Uterus (tissue), 4 donors: Measurements from ENCODE around the gene KSR2. TPM values are rescaled to one million over a fixed set of nuclear protein-coding genes. Genes with fewer than 3 reads are reported as not detected.

ENCODE experiments used
- DNase-seq, 2 donors: peaks; one replicate each; pipeline ENCODE4 v3.0.0-alpha.2; 2019 to 2020
- H3K27ac ChIP-seq, 2 donors: fragments of 200-600 bp; sonication (generic); 1 replicate in 1 of 2; 2 replicates in 1 of 2; pipeline ENCODE4 v1.5.1; 2016 to 2018
- H3K27me3 ChIP-seq, 2 donors: fragments of 200-600 bp; sonication (generic); one replicate each; pipeline ENCODE4 v1.5.1; 2018 to 2019; ENCODE audit warnings: control low read depth in 1 of 2
- H3K36me3 ChIP-seq, 2 donors: fragments of 200-600 bp; sonication (generic); one replicate each; pipeline ENCODE4 v1.5.1; 2019; ENCODE audit warnings: control low read depth in 1 of 2
- H3K4me1 ChIP-seq, 2 donors: fragments of 200-600 bp; sonication (generic); one replicate each; pipeline ENCODE4 v1.5.1; 2018 to 2019; ENCODE audit warnings: control low read depth in 1 of 2
- H3K4me3 ChIP-seq, 2 donors: fragments of 200-600 bp; sonication (generic); 1 replicate in 1 of 2; 2 replicates in 1 of 2; pipeline ENCODE4 v1.5.1; 2018 to 2019; ENCODE audit warnings: mild to moderate bottlenecking in 1 of 2
- H3K9me3 ChIP-seq, 2 donors: fragments of 200-600 bp; sonication (generic); one replicate each; pipeline ENCODE4 v1.5.1; 2019; ENCODE audit warnings: control low read depth in 1 of 2
- POLR2A ChIP-seq, 2 donors: fragments of 450-650 bp; IDR thresholded peaks; one replicate each; pipeline ENCODE4 v1.6.1; 2016; ENCODE audit warnings: antibody characterized with exemption in 2 of 2, mild to moderate bottlenecking in 1 of 2, moderate library complexity in 1 of 2
- intact Hi-C: fragments of 100-400 bp; cut with DNase I; formaldehyde crosslinking; loops from one replicate; pipeline ENCODE4 v1.15.1; 2023; ENCODE audit warnings: low total_unique reads
- total RNA-seq, 4 donors: library from RNA; depleted of rRNA in 3 of 4; stranded (reverse); fragments of >200 nt in 3 of 4; gene quantifications; one replicate each; pipeline versions ENCODE4 v1.1.0 to v1.2.4, GENCODE V29; 2014 to 2023
- TF ChIP-seq, protein P1 (sequence below), 4 experiments: fragments of 200-600 bp in 2 of 4; fragments of 450-650 bp in 2 of 4; sonication (generic) in 2 of 4; IDR thresholded peaks; one replicate each; pipeline ENCODE4 v1.5.1; 2016 to 2019; ENCODE audit warnings: antibody characterized with exemption in 4 of 4, mild to moderate bottlenecking in 2 of 4, moderate library complexity in 1 of 4
- donor health status: DM: yes; HTN: yes; CAD: no.

Gene KSR2
- total RNA-seq, 4 donors from 2014 or later: 0.03 to 0.28 TPM; not detected in 2

DNA sequence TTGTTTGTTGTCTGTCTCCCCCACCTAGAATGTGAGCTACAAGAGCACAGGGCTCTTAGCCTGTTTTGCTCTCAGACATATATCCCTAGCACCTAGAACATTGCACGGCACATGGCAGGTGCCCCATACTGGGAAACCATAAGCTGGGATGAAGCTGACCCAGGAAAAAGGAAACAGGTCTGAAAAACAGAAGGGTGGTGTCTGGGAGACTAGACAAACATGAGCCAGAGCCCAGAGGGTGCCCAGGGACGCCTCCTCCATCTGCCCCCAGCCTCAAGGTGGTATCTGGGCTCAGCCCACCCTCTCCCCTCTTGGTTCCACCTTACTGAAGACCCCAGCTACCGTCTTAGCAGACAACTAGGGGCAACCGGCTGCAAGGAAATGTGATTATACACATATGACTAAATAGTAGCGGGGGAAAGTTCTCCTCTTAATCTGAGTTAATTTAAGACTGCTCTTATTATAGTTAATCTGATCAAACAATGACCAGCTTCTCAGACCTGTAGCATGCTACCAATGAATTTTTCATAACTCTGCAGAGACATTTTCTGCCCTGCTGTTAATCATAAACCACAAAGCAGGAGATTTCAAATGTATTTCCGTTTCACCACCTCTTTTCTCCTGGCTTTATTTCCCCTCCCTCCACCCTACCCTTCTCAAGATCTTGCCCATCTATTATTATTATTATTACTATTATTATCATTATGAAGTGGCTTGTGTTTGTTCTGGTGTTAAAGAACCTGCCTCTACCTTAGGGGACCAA lies 31.9 kb downstream of the KSR2 start:
- Histone ChIP-seq H3K27ac (no peak overlapping the region), H3K9me3 (no peaks in the 10 kb centered on the region), H3K4me1 (no peaks in the 10 kb centered on the region), H3K4me3 (no peak overlapping the region), H3K27me3 (no peaks in the 10 kb centered on the region), H3K36me3 (no peaks in the 10 kb centered on the region)
- DNase-seq: no peak
- intact Hi-C loops: no loop called here
- TF ChIP-seq, protein P1, sequence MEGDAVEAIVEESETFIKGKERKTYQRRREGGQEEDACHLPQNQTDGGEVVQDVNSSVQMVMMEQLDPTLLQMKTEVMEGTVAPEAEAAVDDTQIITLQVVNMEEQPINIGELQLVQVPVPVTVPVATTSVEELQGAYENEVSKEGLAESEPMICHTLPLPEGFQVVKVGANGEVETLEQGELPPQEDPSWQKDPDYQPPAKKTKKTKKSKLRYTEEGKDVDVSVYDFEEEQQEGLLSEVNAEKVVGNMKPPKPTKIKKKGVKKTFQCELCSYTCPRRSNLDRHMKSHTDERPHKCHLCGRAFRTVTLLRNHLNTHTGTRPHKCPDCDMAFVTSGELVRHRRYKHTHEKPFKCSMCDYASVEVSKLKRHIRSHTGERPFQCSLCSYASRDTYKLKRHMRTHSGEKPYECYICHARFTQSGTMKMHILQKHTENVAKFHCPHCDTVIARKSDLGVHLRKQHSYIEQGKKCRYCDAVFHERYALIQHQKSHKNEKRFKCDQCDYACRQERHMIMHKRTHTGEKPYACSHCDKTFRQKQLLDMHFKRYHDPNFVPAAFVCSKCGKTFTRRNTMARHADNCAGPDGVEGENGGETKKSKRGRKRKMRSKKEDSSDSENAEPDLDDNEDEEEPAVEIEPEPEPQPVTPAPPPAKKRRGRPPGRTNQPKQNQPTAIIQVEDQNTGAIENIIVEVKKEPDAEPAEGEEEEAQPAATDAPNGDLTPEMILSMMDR (IDR thresholded peaks at IDR 0.05): no peak

DNA sequence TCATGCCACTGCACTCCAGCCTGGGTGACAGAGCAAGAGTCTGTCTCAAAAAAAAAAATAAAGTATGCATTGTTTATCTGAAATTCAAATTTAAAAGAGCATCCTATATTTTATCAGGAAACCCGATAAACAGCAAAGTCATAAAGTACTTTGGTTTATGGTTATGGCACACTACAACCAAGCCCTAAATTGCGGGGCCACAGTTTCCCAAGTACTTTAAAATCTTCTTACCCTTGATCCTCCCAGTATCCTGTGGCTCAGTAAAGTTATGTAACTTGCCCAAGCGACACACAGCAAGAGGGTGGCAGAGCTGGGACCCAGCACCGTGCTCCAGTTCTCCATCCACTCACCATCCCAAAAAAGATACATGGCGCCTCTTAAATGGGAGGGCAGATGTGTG lies 35.2 kb downstream of the KSR2 start:
- H3K4me3 ChIP-seq: no peak overlapping the region
- no peak overlapping the region for H3K27ac ChIP-seq
- intact Hi-C loops: no loop called here
- H3K36me3 ChIP-seq: no peaks in the 10 kb centered on the region
- H3K9me3 ChIP-seq: no peaks in the 10 kb centered on the region
- H3K4me1 ChIP-seq: no peaks in the 10 kb centered on the region
- no peaks in the 10 kb centered on the region for H3K27me3 ChIP-seq
- no peak for DNase-seq
- TF ChIP-seq POLR2A (IDR thresholded peaks at IDR 0.05): no peak
- TF ChIP-seq, protein P1 (IDR thresholded peaks at IDR 0.05): no peak

- Histone ChIP-seq H3K4me1 (no peaks in the 10 kb centered on the region), H3K9me3 (no peaks in the 10 kb centered on the region), H3K27me3 (no peaks in the 10 kb centered on the region), H3K4me3 (no peak overlapping the region), H3K36me3 (no peaks in the 10 kb centered on the region), H3K27ac (no peak overlapping the region)
- TF ChIP-seq, protein P1 (IDR thresholded peaks at IDR 0.05): no peak
- no peak for TF ChIP-seq POLR2A (IDR thresholded peaks at IDR 0.05)
- intact Hi-C loops: no loop called here
- DNase-seq: no peak
These were observed 42.3 kb downstream of the KSR2 start for GRCh38 chr12:117926391-117926899.

DNA sequence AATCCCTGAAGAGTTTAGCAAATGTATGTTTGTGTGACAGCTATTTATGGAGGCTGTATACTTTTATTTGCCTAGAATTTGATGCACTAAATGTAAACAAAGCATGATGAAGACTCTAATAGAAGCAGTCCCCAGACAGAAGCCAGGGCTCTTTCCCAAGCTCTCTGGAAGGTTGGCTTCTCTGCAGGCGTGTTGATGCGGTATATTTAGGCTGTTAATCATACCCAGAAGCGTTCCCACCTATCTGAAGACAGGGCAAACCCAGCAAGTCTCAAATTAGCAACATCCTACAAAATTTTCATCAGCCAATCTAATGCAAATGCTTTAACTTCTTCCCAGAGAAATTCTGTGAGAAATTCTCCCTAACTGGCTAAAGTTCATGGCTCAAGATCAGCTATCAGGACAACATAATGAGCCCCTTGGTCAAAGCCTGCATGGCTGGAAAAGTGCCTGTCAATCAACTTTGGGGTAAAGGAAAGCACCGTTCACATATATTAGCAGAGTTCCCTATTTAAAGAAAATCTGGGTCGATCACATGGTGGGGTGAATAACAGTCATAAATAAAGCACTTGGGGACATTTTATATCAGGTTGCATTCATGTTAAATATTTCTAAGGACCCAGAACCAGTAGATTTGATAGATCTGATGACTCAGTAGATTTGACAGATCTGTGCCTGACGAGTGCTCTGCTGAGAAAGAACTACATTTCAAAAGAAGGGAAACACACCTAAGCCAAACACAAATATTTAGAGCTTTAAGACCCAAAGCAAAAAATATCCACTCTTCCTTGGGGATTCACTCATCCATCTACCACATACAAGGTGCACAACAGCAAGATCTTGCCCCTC lies 46.6 kb downstream of the KSR2 start:
- DNase-seq: no peak
- intact Hi-C loops: no loop called here
- no peaks in the 10 kb centered on the region for H3K4me1 ChIP-seq
- no peaks in the 10 kb centered on the region for H3K27me3 ChIP-seq
- H3K36me3 ChIP-seq: no peaks in the 10 kb centered on the region
- no peak overlapping the region for H3K27ac ChIP-seq
- H3K4me3 ChIP-seq: no peak overlapping the region
- H3K9me3 ChIP-seq: no peaks in the 10 kb centered on the region
- TF ChIP-seq POLR2A (IDR thresholded peaks at IDR 0.05): no peak
- TF ChIP-seq, protein P1 (IDR thresholded peaks at IDR 0.05): no peak

DNA sequence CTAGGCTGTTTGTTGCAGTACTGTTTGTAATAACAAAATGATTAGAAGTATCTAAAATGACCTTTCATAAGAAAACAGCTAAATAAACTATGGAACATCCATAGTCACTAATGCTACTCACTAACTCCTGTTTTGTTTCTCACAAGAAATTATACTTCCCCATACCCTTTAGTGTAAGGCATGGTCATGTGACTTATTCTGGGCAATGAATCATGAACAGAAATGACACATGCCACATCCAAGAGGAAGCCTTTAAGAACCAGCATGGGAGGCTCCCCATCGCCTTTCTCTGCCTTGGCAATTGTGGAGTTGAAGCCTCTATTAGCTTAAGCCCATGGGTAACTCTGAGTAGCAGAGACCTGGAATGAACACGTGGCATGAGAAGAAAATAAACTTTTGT lies 49.3 kb downstream of the KSR2 start:
- H3K4me1 ChIP-seq: no peaks in the 10 kb centered on the region
- H3K27me3 ChIP-seq: no peaks in the 10 kb centered on the region
- no peak for DNase-seq
- H3K27ac ChIP-seq: no peak overlapping the region
- H3K36me3 ChIP-seq: no peaks in the 10 kb centered on the region
- intact Hi-C loops: no loop called here
- no peaks in the 10 kb centered on the region for H3K9me3 ChIP-seq
- TF ChIP-seq, protein P1 (IDR thresholded peaks at IDR 0.05): no peak
- no peak for TF ChIP-seq POLR2A (IDR thresholded peaks at IDR 0.05)
- H3K4me3 ChIP-seq: no peak overlapping the region
